Measurements from ENCODE around the gene LYL1. TPM values are rescaled to one million over a fixed set of nuclear protein-coding genes. Genes with fewer than 3 reads are reported as not detected.

Gene LYL1
- total and polyA plus RNA-seq, 2 experiments from 2014 or later = 0.18 TPM; not detected in 1

DNA sequence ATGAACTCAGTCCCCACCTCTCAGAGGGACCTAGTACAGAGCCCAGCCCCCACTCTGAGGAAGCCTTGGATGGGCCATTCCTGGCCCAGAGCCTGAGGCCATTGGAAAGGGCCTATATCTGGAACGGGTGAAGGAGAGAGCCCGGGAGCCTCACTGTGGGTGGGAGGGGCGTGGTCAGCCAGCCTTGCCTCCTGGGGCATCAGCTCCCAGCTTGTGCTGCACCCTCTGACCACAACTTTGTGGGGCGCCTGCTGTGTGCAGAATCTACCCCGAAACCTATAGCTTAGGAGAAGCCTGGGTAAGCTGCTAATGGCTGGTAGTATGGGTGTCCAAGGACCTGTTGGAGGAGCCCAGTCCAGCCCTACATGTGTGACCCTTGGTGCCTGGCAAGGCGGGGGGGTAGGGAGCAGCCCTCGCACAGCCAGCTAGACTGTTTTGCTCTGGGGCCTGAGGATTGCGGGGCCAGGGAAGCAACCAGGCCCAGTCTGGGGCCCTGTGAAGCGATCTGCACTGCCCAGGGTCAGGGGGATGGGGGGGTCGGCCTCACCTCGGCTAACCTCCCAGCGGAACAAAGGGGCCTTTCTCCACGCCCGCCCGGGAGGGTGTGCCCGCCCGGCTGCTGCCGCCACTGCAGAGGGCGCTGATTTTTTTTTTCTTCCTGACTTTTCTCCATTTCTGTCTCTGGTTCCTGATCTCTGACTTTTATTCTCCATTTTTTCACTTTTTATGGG, 42.3 kb downstream of the LYL1 start:
- Histone ChIP-seq H3K79me2 (ENCODE audit: insufficient read depth) (peaks cover 99% of the 10 kb centered on the region), H3K27ac (peak overlapping the region; percentile 67), H3K4me2 (ENCODE audit: unreplicated experiment) (peak overlapping the region; percentile 75), H4K20me1 (ENCODE audit: insufficient read depth) (no peaks in the 10 kb centered on the region), H3K27me3 (replicated peaks; ENCODE audit: insufficient read depth) (no peaks in the 10 kb centered on the region), H3K9ac (peak overlapping the region; percentile 61), H2AFZ (no peak overlapping the region), H3K36me3 (ENCODE audit: low read depth) (no peaks in the 10 kb centered on the region), H3K9me3 (ENCODE audit: low read depth) (no peaks in the 10 kb centered on the region), H3K4me3 (peak overlapping the region; percentile 58), H3K4me1 (ENCODE audit: insufficient read depth) (peaks cover 50% of the 10 kb centered on the region), H3K9me2 (ENCODE audit: insufficient read depth) (no peaks in the 10 kb centered on the region), H3F3A (ENCODE audit: insufficient read depth) (peaks cover 17% of the 10 kb centered on the region)
- in situ Hi-C loops (cut with MboI) = no loop called here
- WGBS, 2 experiments (ENCODE audit: low coverage in 1 of 2, low lambda C conversion rate in 2 of 2, missing lambda C conversion rate in 2 of 2) = 5% methylated on average over 15 to 18 of the region's 19 CpGs
- peak; percentile 74 for DNase-seq
- no peak for TF ChIP-seq EZH2 (IDR thresholded peaks at IDR 0.05; ENCODE audit: insufficient read depth, poor library complexity, severe bottlenecking)
- TF ChIP-seq EZH2phosphoT487 (IDR thresholded peaks at IDR 0.05; ENCODE audit: insufficient read depth, low read depth) = no peak

DNA sequence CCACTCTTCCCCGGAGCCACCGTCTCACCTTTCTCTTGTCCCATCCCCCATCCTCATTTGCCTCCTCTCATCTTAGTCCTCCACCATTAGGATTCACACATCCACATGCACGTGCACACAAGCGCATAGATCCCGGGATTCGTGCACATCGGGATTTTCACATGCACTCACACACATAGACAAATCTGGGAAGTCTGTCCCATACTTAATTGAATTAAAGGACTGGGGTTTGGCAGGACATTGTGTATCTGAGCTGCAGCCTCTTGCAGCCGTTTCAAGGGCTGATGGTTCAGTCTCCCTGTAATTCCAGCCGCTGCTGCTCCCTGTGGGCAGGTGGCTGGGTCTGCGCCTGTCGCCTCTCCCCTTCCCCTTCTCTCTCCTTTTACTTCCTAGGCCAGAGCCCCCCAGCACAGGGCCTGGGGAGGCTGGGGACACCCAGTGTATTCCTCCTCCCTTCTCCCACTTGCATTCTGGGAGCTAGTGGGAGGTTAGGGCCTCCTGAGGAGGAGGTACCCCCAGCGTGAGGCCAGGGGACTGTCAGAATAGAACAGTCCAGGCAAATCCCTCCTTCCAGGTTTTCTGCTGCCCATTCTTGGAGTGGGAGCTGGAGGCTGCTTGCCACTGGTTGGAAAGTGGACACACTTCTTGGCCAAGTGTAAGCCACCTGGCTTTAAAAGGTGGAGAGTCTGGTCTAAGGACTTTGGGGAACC, 43.6 kb downstream of the LYL1 start:
- Histone ChIP-seq H3K9me3 (ENCODE audit: low read depth) (no peaks in the 10 kb centered on the region), H3K27ac (peak overlapping the region; percentile 67), H3K9me2 (ENCODE audit: insufficient read depth) (no peaks in the 10 kb centered on the region), H3K9ac (no peak overlapping the region), H3K4me3 (no peak overlapping the region), H3K4me1 (ENCODE audit: insufficient read depth) (peaks cover 59% of the 10 kb centered on the region), H4K20me1 (ENCODE audit: insufficient read depth) (no peaks in the 10 kb centered on the region), H2AFZ (no peak overlapping the region), H3K36me3 (ENCODE audit: low read depth) (no peaks in the 10 kb centered on the region), H3F3A (ENCODE audit: insufficient read depth) (peaks cover 23% of the 10 kb centered on the region), H3K79me2 (ENCODE audit: insufficient read depth) (peaks cover 88% of the 10 kb centered on the region), H3K27me3 (replicated peaks; ENCODE audit: insufficient read depth) (no peaks in the 10 kb centered on the region), H3K4me2 (ENCODE audit: unreplicated experiment) (no peak overlapping the region)
- in situ Hi-C loops (cut with MboI) = no loop called here
- WGBS, 2 experiments (ENCODE audit: low coverage in 1 of 2, low lambda C conversion rate in 2 of 2, missing lambda C conversion rate in 2 of 2) = 32 to 39% methylated on average over 10 to 12 of the region's 12 CpGs
- no peak for TF ChIP-seq EZH2phosphoT487 (IDR thresholded peaks at IDR 0.05; ENCODE audit: insufficient read depth, low read depth)
- no peak for TF ChIP-seq EZH2 (IDR thresholded peaks at IDR 0.05; ENCODE audit: insufficient read depth, poor library complexity, severe bottlenecking)
- DNase-seq = no peak

DNA sequence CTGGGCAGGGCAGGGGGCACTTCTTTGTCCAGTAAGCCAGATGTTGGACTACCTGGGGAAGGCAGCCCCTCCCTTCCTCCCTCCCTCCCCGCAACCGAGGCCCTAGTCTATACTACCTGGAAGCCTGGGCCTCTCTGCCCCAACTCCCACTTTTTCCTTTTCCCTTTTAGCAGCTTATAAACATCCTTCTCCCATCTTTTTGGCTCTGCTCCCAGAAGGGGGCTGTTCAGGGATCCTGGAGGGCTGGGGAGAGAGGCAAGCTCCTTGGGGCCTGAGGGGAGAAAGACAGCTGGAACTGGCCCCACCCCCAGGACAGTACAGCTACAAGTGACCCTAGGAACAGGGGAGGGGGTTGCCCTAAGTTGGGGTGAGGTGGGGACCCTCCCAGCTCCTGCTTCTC, 44.9 kb downstream of the LYL1 start:
- no peak overlapping the region for H3K27ac ChIP-seq
- in situ Hi-C loops (cut with MboI) = no loop called here
- H2AFZ ChIP-seq = no peak overlapping the region
- peaks cover 85% of the 10 kb centered on the region for H3K79me2 ChIP-seq (ENCODE audit: insufficient read depth)
- TF ChIP-seq EZH2phosphoT487 (IDR thresholded peaks at IDR 0.05; ENCODE audit: insufficient read depth, low read depth) (no peak), EZH2 (IDR thresholded peaks at IDR 0.05; ENCODE audit: insufficient read depth, poor library complexity, severe bottlenecking) (no peak)
- no peak overlapping the region for H3K4me2 ChIP-seq (ENCODE audit: unreplicated experiment)
- H3K9ac ChIP-seq = no peak overlapping the region
- H4K20me1 ChIP-seq (ENCODE audit: insufficient read depth) = no peaks in the 10 kb centered on the region
- 92 to 100% methylated on average over 2 of the region's 2 CpGs for WGBS, 2 experiments (ENCODE audit: low coverage in 1 of 2, low lambda C conversion rate in 2 of 2, missing lambda C conversion rate in 2 of 2)
- H3K27me3 ChIP-seq (replicated peaks; ENCODE audit: insufficient read depth) = no peaks in the 10 kb centered on the region
- peaks cover 25% of the 10 kb centered on the region for H3F3A ChIP-seq (ENCODE audit: insufficient read depth)
- H3K4me1 ChIP-seq (ENCODE audit: insufficient read depth) = peaks cover 71% of the 10 kb centered on the region
- DNase-seq = no peak
- no peaks in the 10 kb centered on the region for H3K36me3 ChIP-seq (ENCODE audit: low read depth)
- no peaks in the 10 kb centered on the region for H3K9me3 ChIP-seq (ENCODE audit: low read depth)
- H3K4me3 ChIP-seq = no peak overlapping the region
- H3K9me2 ChIP-seq (ENCODE audit: insufficient read depth) = no peaks in the 10 kb centered on the region

DNA sequence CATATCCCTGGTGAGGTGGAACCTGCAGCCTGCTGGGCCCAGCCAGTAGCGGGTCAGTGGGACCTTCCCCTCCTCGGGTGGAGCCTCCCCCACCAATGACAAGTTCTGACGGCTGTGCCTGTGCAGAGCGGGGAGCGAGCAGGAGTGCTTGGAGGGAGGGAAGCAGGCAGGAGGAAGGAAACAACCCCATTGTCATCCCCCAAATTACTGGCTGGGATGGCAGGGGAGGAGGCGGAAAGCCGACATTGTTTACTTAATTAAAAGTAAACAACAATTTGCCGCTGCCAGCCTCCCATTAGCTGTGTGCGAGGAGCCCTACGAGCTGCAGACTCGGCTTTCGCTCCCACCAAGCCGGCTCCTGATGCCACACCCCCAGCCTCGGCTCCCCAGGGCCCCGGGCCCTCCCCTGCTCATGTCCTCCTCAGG, 45.5 kb downstream of the LYL1 start:
- peaks cover 28% of the 10 kb centered on the region for H3F3A ChIP-seq (ENCODE audit: insufficient read depth)
- H3K9me3 ChIP-seq (ENCODE audit: low read depth) = no peaks in the 10 kb centered on the region
- peak overlapping the region; percentile 98 for H3K27ac ChIP-seq
- H3K4me1 ChIP-seq (ENCODE audit: insufficient read depth) = peaks cover 76% of the 10 kb centered on the region
- WGBS, 2 experiments (ENCODE audit: low coverage in 1 of 2, low lambda C conversion rate in 2 of 2, missing lambda C conversion rate in 2 of 2) = 45 to 46% methylated on average over 14 to 15 of the region's 15 CpGs
- no peak overlapping the region for H3K4me2 ChIP-seq (ENCODE audit: unreplicated experiment)
- in situ Hi-C loops (cut with MboI) = no loop called here
- no peak for DNase-seq
- peaks cover 85% of the 10 kb centered on the region for H3K79me2 ChIP-seq (ENCODE audit: insufficient read depth)
- H2AFZ ChIP-seq = no peak overlapping the region
- no peak overlapping the region; the same call in 1 of the 2 replicates for H3K9ac ChIP-seq
- H4K20me1 ChIP-seq (ENCODE audit: insufficient read depth) = no peaks in the 10 kb centered on the region
- no peak for TF ChIP-seq EZH2 (IDR thresholded peaks at IDR 0.05; ENCODE audit: insufficient read depth, poor library complexity, severe bottlenecking)
- TF ChIP-seq EZH2phosphoT487 (IDR thresholded peaks at IDR 0.05; ENCODE audit: insufficient read depth, low read depth) = no peak
- no peak overlapping the region for H3K4me3 ChIP-seq
- H3K27me3 ChIP-seq (replicated peaks; ENCODE audit: insufficient read depth) = no peaks in the 10 kb centered on the region
- H3K9me2 ChIP-seq (ENCODE audit: insufficient read depth) = no peaks in the 10 kb centered on the region
- H3K36me3 ChIP-seq (ENCODE audit: low read depth) = no peaks in the 10 kb centered on the region

All from GM23248 (cell line).